ENCODE results near the gene SAFB.
A peak's percentile ranks its signal among the peaks of the same experiment; 100 is the strongest.

DNA sequence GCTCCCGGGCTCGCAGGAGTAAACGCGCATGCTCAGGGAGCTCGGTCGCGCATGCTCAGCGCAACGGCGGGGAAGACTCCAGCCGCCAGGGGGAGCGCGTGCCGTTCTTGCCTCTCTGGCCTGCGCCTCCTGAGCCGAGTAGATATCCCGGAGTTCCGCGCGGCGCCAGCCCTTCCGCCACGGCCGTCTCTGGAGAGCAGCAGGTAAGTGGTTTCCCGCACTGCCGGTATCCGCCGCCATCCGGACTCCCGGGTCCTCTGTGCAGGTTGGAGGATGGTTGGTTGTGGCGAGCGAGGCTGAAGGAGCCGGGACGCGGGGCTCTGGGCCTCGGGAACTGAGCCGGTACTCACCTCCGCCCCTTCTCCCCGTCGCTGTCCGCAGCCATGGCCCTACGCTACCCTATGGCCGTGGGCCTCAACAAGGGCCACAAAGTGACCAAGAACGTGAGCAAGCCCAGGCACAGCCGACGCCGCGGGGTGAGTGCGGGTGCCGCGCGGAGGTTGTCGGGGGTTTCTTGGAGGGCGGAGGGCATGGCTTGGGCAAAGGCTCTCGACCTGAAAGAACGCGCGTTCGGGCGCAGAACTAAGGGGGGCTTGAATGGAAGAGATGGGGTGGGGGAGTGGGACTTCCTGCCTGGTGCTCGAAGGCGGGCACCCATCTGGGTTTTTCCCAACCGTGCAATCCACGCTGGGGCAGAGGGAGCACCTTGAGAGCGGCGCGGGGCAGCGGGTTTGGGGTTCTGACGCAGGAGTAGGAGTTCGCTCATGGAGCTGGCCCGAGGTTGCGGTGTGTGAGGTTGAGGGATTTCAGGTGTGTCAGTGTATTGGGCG is 67.5 kb downstream of the SAFB start, which contains the start of gene RPL36:
- TF ChIP-seq EP300 (IDR thresholded peaks at IDR 0.05; ENCODE audit: borderline replicate concordance in 1 of 2, low read depth in 1 of 2, low read length in 1 of 2) (no peak), CHD2 (IDR thresholded peaks at IDR 0.05; ENCODE audit: low read length, partially characterized antibody) (peak; percentile 69), SMC3 (IDR thresholded peaks at IDR 0.05; ENCODE audit: low read depth, low read length) (no peak), SIN3A (IDR thresholded peaks at IDR 0.05; ENCODE audit: borderline replicate concordance, low read depth, low read length) (peak; percentile 90; the same call in 1 of the 2 replicates)
- TF ChIP-seq, protein P1, sequence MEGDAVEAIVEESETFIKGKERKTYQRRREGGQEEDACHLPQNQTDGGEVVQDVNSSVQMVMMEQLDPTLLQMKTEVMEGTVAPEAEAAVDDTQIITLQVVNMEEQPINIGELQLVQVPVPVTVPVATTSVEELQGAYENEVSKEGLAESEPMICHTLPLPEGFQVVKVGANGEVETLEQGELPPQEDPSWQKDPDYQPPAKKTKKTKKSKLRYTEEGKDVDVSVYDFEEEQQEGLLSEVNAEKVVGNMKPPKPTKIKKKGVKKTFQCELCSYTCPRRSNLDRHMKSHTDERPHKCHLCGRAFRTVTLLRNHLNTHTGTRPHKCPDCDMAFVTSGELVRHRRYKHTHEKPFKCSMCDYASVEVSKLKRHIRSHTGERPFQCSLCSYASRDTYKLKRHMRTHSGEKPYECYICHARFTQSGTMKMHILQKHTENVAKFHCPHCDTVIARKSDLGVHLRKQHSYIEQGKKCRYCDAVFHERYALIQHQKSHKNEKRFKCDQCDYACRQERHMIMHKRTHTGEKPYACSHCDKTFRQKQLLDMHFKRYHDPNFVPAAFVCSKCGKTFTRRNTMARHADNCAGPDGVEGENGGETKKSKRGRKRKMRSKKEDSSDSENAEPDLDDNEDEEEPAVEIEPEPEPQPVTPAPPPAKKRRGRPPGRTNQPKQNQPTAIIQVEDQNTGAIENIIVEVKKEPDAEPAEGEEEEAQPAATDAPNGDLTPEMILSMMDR (IDR thresholded peaks at IDR 0.05) = peak; percentile 79
- TF ChIP-seq, protein P2, sequence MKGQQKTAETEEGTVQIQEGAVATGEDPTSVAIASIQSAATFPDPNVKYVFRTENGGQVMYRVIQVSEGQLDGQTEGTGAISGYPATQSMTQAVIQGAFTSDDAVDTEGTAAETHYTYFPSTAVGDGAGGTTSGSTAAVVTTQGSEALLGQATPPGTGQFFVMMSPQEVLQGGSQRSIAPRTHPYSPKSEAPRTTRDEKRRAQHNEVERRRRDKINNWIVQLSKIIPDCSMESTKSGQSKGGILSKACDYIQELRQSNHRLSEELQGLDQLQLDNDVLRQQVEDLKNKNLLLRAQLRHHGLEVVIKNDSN (IDR thresholded peaks at IDR 0.05; ENCODE audit: borderline replicate concordance, low read depth) = no peak
- TF ChIP-seq, protein P3, sequence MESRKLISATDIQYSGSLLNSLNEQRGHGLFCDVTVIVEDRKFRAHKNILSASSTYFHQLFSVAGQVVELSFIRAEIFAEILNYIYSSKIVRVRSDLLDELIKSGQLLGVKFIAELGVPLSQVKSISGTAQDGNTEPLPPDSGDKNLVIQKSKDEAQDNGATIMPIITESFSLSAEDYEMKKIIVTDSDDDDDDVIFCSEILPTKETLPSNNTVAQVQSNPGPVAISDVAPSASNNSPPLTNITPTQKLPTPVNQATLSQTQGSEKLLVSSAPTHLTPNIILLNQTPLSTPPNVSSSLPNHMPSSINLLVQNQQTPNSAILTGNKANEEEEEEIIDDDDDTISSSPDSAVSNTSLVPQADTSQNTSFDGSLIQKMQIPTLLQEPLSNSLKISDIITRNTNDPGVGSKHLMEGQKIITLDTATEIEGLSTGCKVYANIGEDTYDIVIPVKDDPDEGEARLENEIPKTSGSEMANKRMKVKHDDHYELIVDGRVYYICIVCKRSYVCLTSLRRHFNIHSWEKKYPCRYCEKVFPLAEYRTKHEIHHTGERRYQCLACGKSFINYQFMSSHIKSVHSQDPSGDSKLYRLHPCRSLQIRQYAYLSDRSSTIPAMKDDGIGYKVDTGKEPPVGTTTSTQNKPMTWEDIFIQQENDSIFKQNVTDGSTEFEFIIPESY (IDR thresholded peaks at IDR 0.05; ENCODE audit: borderline replicate concordance, low read depth) = no peak
